ENCODE data around the gene ENTREP1. TPM values are rescaled to one million over a fixed set of nuclear protein-coding genes. Genes with fewer than 3 reads are reported as not detected.

The ENTREP1 gene
- total RNA-seq, 2 experiments from 2014 or later, result 0.08 to 0.14 TPM

DNA sequence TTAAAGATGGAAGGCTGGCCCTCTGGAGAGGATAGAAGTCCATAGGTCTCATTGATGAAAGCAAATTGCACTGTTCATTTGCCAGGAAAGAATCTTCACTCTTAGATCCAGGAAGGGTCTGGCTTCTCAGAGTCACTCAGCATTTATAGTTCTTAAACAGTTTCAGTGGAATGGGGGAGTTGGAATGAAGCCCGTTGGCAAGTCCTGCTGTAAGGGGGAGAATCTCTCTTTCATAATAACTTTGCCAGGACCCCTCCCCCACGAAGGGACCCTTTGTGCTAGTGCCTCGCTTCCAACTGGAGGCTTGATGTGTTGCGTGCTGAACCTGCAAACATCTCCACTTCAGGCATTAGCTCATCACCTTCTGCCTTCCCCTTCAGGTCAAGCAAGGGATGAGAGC, 57.1 kb downstream of the ENTREP1 start:
- no peak for ATAC-seq (ENCODE audit: poor library complexity)
- ChIA-PET CTCF (no interaction called here), POLR2A (no interaction called here)
- Mint-ChIP-seq H3K27ac (no peak overlapping the region), H3K4me1 (ENCODE audit: low read depth) (no peaks in the 10 kb centered on the region), H3K9me3 (no peaks in the 10 kb centered on the region), H3K27me3 (peaks cover 1% of the 10 kb centered on the region), H3K4me3 (no peak overlapping the region), H3K36me3 (ENCODE audit: low read depth) (no peaks in the 10 kb centered on the region)
- no peaks in the 10 kb centered on the region for H3K36me3 ChIP-seq (ENCODE audit: insufficient read depth, low read length)
- no peaks in the 10 kb centered on the region for H3K9me3 ChIP-seq (ENCODE audit: control insufficient read depth in 1 of 2, insufficient read depth in 1 of 2, low read length in 2 of 2)
- peaks cover 0 to 2% of the 10 kb centered on the region in 2 experiments for H3K27me3 ChIP-seq (ENCODE audit: control insufficient read depth in 1 of 2, insufficient read depth in 2 of 2, low read length in 2 of 2)
- TF ChIP-seq, protein P1, sequence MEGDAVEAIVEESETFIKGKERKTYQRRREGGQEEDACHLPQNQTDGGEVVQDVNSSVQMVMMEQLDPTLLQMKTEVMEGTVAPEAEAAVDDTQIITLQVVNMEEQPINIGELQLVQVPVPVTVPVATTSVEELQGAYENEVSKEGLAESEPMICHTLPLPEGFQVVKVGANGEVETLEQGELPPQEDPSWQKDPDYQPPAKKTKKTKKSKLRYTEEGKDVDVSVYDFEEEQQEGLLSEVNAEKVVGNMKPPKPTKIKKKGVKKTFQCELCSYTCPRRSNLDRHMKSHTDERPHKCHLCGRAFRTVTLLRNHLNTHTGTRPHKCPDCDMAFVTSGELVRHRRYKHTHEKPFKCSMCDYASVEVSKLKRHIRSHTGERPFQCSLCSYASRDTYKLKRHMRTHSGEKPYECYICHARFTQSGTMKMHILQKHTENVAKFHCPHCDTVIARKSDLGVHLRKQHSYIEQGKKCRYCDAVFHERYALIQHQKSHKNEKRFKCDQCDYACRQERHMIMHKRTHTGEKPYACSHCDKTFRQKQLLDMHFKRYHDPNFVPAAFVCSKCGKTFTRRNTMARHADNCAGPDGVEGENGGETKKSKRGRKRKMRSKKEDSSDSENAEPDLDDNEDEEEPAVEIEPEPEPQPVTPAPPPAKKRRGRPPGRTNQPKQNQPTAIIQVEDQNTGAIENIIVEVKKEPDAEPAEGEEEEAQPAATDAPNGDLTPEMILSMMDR (IDR thresholded peaks at IDR 0.05), result no peak
- intact Hi-C loops (cut with DNase I, micrococcal nuclease), result no loop called here
- DNase-seq, result no peak
- H3K4me1 ChIP-seq (ENCODE audit: insufficient read depth, low read length), result no peaks in the 10 kb centered on the region
- H3K4me3 ChIP-seq (ENCODE audit: low read length), result no peak overlapping the region
- no peak overlapping the region for H3K27ac ChIP-seq (ENCODE audit: low read depth in 1 of 2, low read length in 2 of 2)

DNA sequence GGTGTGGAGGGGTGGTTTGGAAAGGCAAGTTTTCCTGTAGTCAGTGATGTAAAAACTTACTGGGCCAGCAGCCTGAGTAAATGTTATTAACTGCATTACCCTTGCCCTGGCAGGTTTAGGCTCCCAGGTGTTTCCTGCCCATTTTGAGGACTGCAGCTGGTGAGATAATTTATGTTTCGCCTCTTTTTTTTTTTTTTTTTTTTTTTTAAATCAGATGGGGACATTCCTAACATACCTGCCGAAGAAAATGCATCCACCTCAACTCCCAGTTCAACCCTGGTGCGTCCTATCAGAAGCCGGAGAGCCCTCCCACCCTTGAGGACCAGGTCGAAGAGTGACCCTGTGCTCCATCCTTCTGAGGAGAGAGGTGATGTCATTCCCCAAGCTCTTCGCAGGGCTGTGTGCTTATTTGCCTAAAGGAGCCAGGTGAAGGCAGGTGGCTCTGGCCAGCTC, 60.6 kb downstream of the ENTREP1 start:
- peaks cover 12% of the 10 kb centered on the region for H3K27me3 Mint-ChIP-seq

DNA sequence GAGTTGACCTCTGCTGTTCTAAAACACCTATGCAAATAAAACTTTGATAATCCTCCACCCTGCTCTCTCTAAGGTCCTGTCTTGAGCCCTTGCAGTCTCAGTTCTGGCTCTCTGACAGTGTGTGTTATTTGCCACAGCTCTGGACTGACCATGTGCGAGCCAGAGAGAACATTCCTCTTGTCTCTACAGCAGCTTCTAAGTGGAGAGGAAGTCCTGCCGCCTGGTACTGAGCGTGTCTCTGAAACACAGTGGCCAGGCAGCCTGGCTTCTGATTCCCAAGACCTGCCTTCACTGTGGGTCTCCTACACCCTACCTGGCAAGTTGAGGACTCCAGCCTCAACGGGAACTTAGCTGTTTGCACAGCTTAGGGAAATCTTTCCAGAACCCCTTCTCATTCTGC, 61.6 kb downstream of the ENTREP1 start:
- intact Hi-C loops (cut with DNase I, micrococcal nuclease), result no loop called here
- H3K4me1 ChIP-seq (ENCODE audit: insufficient read depth, low read length), result no peaks in the 10 kb centered on the region
- Mint-ChIP-seq H3K9me3 (no peaks in the 10 kb centered on the region), H3K4me3 (no peak overlapping the region), H3K27me3 (peaks cover 17% of the 10 kb centered on the region), H3K27ac (no peak overlapping the region), H3K4me1 (ENCODE audit: low read depth) (no peaks in the 10 kb centered on the region), H3K36me3 (ENCODE audit: low read depth) (no peaks in the 10 kb centered on the region)
- DNase-seq, result no peak
- no peaks in the 10 kb centered on the region for H3K27me3 ChIP-seq (ENCODE audit: control insufficient read depth in 1 of 2, insufficient read depth in 2 of 2, low read length in 2 of 2)
- CTCF ChIA-PET, result no interaction called here
- no peak overlapping the region for H3K4me3 ChIP-seq (ENCODE audit: low read length)
- TF ChIP-seq, protein P1 (IDR thresholded peaks at IDR 0.05), result no peak
- POLR2A ChIA-PET, result no interaction called here
- no peak for ATAC-seq (ENCODE audit: poor library complexity)
- H3K36me3 ChIP-seq (ENCODE audit: insufficient read depth, low read length), result no peaks in the 10 kb centered on the region
- no peak overlapping the region for H3K27ac ChIP-seq (ENCODE audit: low read depth in 1 of 2, low read length in 2 of 2)
- H3K9me3 ChIP-seq (ENCODE audit: control insufficient read depth in 1 of 2, insufficient read depth in 1 of 2, low read length in 2 of 2), result peaks cover 0 to 3% of the 10 kb centered on the region in 2 experiments

More for the DNA sequence above, 60.6 kb downstream of the ENTREP1 start:
- no peak overlapping the region for H3K4me3 Mint-ChIP-seq
- no peak for DNase-seq
- H3K9me3 Mint-ChIP-seq, result no peaks in the 10 kb centered on the region
- H3K4me1 ChIP-seq (ENCODE audit: insufficient read depth, low read length), result no peaks in the 10 kb centered on the region
- H3K27ac Mint-ChIP-seq, result no peak overlapping the region
- no peaks in the 10 kb centered on the region for H3K36me3 Mint-ChIP-seq (ENCODE audit: low read depth)
- H3K4me1 Mint-ChIP-seq (ENCODE audit: low read depth), result no peaks in the 10 kb centered on the region
- TF ChIP-seq, protein P1 (IDR thresholded peaks at IDR 0.05), result no peak
- CTCF ChIA-PET, result interaction anchor here (0.7 kb wide), 1 partner anchor 38 kb away, joined by 6 read pairs; no protein-coding TSS in a partner anchor
- H3K27me3 ChIP-seq (ENCODE audit: control insufficient read depth in 1 of 2, insufficient read depth in 2 of 2, low read length in 2 of 2), result no peaks in the 10 kb centered on the region
- POLR2A ChIA-PET, result no interaction called here
- ATAC-seq (ENCODE audit: poor library complexity), result no peak
- H3K36me3 ChIP-seq (ENCODE audit: insufficient read depth, low read length), result no peaks in the 10 kb centered on the region
- H3K4me3 ChIP-seq (ENCODE audit: low read length), result no peak overlapping the region
- intact Hi-C loops (cut with DNase I, micrococcal nuclease), result no loop called here
- no peak overlapping the region for H3K27ac ChIP-seq (ENCODE audit: low read depth in 1 of 2, low read length in 2 of 2)
- H3K9me3 ChIP-seq (ENCODE audit: control insufficient read depth in 1 of 2, insufficient read depth in 1 of 2, low read length in 2 of 2), result no peaks in the 10 kb centered on the region

Measured in CD4-positive, alpha-beta T cell (primary cell).